ENCODE measurements around the gene DUSP10. TPM values are rescaled to one million over a fixed set of nuclear protein-coding genes. Genes with fewer than 3 reads are reported as not detected.

DUSP10 gene
- total RNA-seq, 4 donors from 2014 or later, result 2.9 to 7.0 (median 5.9) TPM

GRCh38 chr1:221783437-221783836 is 41.5 kb upstream of the DUSP10 start:
- no peak for ATAC-seq
- no peaks in the 10 kb centered on the region for H3K27me3 ChIP-seq
- no peak for TF ChIP-seq POLR2A (IDR thresholded peaks at IDR 0.05)
- TF ChIP-seq CTCF (IDR thresholded peaks at IDR 0.05 in 4 of 5, conservative IDR thresholded peaks at IDR 0.05 in 1 of 5), result no peak
- no peaks in the 10 kb centered on the region for H3K4me1 ChIP-seq
- H3K36me3 ChIP-seq, result no peaks in the 10 kb centered on the region
- no peaks in the 10 kb centered on the region for H3K9me3 ChIP-seq
- no peak for DNase-seq
- no peak overlapping the region for H3K27ac ChIP-seq
- no peak overlapping the region for H3K4me3 ChIP-seq
- in situ Hi-C loops (cut with MboI; ENCODE audit: low sequenced_read_pairs in 4 of 4), result no loop called here
- intact Hi-C loops (cut with DNase I; ENCODE audit: low total_unique reads), result no loop called here

GRCh38 chr1:221782970-221783369 is 41.1 kb upstream of the DUSP10 start:
- ATAC-seq (no peak), DNase-seq (no peak)
- H3K9me3 ChIP-seq, result no peaks in the 10 kb centered on the region
- H3K4me3 ChIP-seq, result no peak overlapping the region
- TF ChIP-seq CTCF (IDR thresholded peaks at IDR 0.05 in 4 of 5, conservative IDR thresholded peaks at IDR 0.05 in 1 of 5) (no peak), POLR2A (IDR thresholded peaks at IDR 0.05) (no peak)
- intact Hi-C loops (cut with DNase I; ENCODE audit: low total_unique reads) (no loop called here), in situ Hi-C loops (cut with MboI; ENCODE audit: low sequenced_read_pairs in 4 of 4) (no loop called here)
- no peaks in the 10 kb centered on the region for H3K27me3 ChIP-seq
- H3K36me3 ChIP-seq, result no peaks in the 10 kb centered on the region
- H3K27ac ChIP-seq, result no peak overlapping the region
- no peaks in the 10 kb centered on the region for H3K4me1 ChIP-seq

- Histone ChIP-seq H3K4me1 (no peaks in the 10 kb centered on the region), H3K36me3 (no peaks in the 10 kb centered on the region), H3K27me3 (no peaks in the 10 kb centered on the region), H3K27ac (no peak overlapping the region), H3K4me3 (no peak overlapping the region), H3K9me3 (no peaks in the 10 kb centered on the region)
- ATAC-seq (no peak), DNase-seq (no peak)
- in situ Hi-C loops (cut with MboI; ENCODE audit: low sequenced_read_pairs in 4 of 4), result no loop called here
- intact Hi-C loops (cut with DNase I; ENCODE audit: low total_unique reads), result no loop called here
- TF ChIP-seq CTCF (IDR thresholded peaks at IDR 0.05 in 4 of 5, conservative IDR thresholded peaks at IDR 0.05 in 1 of 5), result no peak
- no peak for TF ChIP-seq POLR2A (IDR thresholded peaks at IDR 0.05)
Measured at GRCh38 chr1:221782477-221782876, 40.6 kb upstream of the DUSP10 start.

- TF ChIP-seq POLR2A (IDR thresholded peaks at IDR 0.05), result no peak
- no peak for TF ChIP-seq CTCF (IDR thresholded peaks at IDR 0.05 in 4 of 5, conservative IDR thresholded peaks at IDR 0.05 in 1 of 5)
- Histone ChIP-seq H3K4me1 (no peaks in the 10 kb centered on the region), H3K9me3 (no peaks in the 10 kb centered on the region), H3K36me3 (no peaks in the 10 kb centered on the region), H3K27ac (no peak overlapping the region), H3K27me3 (no peaks in the 10 kb centered on the region), H3K4me3 (no peak overlapping the region)
- ATAC-seq (no peak), DNase-seq (no peak)
- in situ Hi-C loops (cut with MboI; ENCODE audit: low sequenced_read_pairs in 4 of 4), result no loop called here
- intact Hi-C loops (cut with DNase I; ENCODE audit: low total_unique reads), result no loop called here
Measured at GRCh38 chr1:221781102-221781755, 39.3 kb upstream of the DUSP10 start.

GRCh38 chr1:221780175-221780574 is 38.3 kb upstream of the DUSP10 start:
- Histone ChIP-seq H3K4me3 (no peak overlapping the region), H3K4me1 (no peaks in the 10 kb centered on the region), H3K27ac (no peak overlapping the region), H3K9me3 (no peaks in the 10 kb centered on the region), H3K27me3 (no peaks in the 10 kb centered on the region), H3K36me3 (no peaks in the 10 kb centered on the region)
- no peak for TF ChIP-seq POLR2A (IDR thresholded peaks at IDR 0.05)
- TF ChIP-seq CTCF (IDR thresholded peaks at IDR 0.05 in 4 of 5, conservative IDR thresholded peaks at IDR 0.05 in 1 of 5), result no peak
- in situ Hi-C loops (cut with MboI; ENCODE audit: low sequenced_read_pairs in 4 of 4) (no loop called here), intact Hi-C loops (cut with DNase I; ENCODE audit: low total_unique reads) (no loop called here)
- ATAC-seq, result no peak
- no peak for DNase-seq
